DMS53 treated with DMSO at 0.1 percent for 48 hours (cell line): ENCODE data around the gene ATP2B1.

ENCODE experiments used
- DNase-seq: peaks from one replicate; lab custom pipeline; 2025; ENCODE audit not compliant: unreplicated experiment; lab: John Stamatoyannopoulos, UW

Gene ATP2B1

DNA sequence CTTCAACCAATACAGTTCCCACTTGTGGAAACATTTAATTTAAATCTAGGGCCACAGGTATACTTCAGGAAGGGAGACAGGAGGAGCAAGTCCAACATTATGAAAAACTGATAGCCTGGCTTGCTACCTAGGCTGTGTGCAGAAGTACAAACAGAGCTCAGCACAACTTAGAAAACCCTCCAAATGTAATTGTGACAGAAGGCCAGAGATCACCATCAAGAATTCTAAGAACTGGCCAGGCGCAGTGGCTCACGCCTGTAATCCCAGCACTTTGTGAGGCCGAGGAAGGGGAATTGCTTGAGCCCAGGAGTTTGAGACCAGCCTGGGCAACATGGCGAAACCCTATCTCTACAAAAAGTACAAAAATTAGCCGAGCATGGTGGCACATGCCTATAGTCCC is 14.1 kb downstream of the ATP2B1 start:
- no peak for DNase-seq

DNA sequence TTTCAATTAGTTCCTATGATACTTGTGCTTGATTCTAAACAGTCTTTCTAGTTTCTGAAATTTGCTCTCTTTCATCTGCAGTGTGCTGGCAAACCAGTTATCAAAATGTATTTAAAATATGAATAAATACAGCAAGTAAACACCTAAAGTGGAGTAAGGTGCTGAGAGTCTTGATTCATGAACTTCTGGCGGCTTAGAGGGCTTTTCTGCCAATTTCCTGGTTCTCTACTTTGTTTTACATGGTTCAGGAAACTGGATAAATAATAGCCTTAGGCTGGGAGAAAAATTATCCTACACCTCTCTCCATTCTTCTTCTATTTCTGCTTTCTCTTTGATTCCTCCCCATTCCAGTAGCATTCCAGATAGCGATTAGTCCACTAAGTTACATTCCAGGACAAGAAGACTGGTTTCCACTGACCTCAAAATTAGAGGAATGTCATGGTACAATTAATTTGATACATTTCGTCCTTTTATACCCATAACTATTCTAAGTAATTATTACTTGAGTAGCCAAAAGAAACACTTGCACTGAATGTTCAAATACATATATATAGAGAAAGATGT is 14.9 kb downstream of the ATP2B1 start:
- DNase-seq, result peak; percentile 28

DNA sequence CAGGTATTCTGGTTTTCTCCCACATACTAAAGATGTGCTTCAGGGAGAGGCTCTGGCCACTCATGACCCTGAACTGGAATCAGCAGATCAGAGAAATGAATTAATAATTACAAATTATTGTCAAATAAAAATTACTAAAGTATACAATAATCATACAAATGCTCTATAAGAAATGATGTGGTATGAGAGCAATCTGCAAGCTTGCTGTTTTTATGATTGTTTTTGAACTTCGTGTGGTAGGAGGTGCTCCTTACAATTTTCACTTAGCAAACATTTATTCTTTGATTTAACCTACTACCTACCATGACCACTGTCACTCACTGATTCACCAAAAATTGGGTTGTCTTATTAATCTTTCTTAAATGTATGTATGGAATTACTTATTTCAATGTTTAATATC is 16.2 kb downstream of the ATP2B1 start:
- DNase-seq, result no peak

DNA sequence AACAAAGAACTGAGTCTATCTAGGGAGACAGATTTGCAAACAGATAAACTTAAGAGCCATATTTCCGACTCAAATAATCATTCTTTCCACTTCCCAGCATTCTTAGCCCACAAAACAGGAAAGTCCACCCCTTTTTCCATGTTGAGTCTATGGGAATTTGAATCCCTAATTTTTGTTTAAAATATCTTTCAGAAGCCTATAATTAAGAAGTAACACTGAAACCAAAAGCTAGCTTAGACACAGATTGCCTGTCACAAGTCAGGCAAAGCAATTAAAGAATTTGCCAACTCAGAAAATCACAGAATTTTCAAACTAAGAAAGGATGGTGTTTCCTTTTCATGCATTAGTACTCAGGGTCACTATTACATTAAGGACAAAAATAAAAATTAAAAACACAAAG is 17.0 kb downstream of the ATP2B1 start:
- no peak for DNase-seq

DNA sequence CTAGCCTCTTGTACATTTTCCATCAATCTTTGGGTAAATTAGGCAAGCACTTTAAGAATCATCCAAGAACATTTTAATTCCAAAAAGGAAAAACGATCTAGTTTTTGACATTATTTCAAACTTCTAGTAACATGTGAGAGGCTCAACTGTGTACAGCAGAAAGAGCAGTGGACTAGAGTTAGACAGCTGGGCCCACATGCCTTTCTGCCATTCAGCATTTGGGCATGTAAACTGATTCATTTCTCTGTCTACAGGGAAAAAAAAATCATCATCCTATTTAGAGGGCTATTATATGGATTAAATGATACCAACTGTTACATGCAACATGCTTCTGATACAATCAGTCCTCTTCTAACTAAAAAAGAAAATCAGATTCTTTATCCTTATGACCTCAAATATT is 17.7 kb downstream of the ATP2B1 start:
- no peak for DNase-seq

DNA sequence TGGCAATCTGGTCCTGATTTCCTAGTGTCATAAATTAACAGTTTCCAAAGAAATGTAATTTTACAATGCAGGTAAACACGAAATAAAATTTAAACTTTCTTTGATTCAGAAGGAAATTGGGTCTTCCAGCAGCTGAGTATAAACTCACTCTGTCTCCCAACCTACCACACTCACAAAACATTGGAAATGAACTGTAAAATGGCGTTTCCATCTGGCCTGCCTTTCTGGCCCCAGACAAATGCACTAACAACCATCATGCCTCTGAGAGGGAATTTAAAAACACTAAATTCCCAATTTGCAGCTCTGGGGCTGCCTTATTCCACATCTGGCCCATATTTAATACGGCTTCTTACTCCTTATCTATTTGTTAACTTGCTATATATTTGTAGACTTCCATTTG is 19.3 kb downstream of the ATP2B1 start:
- DNase-seq, result no peak

DNA sequence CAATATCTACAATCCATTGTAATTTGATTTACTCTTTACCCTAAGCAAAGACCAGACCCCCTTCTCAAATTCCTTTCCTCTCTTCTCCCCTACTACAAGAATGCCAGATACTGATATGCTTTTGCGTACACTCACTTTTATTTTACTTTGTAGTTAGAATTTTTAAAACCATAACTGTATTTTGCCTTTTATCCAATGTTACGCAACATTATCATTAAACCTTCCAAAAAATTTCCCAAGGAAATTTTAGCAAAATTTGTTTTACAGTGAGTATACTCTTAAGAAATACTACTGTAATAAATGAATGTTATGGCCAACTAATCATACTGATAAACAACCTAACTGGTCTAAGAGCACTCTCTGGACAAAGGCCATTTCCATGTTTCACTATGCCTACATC is 22.3 kb downstream of the ATP2B1 start:
- no peak for DNase-seq

DNA sequence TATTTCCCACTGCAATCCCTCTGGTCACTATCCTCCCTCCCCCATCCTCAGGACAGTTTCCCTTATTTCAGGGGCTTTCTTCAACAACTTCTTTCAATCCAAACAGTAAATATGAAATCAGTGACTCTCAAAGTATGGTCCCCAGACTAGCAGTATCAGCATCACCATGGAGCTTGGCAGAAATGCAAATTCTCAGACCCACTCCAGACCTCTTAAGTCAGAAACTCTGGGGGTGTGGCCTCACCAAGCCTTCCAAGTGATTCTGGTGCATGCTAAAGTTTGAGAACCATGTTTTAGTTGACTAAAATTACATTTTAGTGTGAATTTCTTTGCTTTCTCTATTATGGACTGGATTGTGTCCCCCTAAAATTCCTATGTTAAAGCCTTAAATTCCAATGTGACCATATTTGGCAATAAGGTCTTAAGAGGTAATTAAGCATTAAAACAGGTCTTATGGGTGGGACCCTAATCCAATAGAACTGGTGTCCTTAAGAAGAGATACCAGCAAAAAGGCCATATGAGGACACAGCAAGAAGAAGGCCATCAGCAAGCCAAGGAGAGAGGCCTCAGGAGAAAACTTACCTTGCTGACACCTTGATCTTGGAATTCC is 23.2 kb downstream of the ATP2B1 start:
- no peak for DNase-seq

DNA sequence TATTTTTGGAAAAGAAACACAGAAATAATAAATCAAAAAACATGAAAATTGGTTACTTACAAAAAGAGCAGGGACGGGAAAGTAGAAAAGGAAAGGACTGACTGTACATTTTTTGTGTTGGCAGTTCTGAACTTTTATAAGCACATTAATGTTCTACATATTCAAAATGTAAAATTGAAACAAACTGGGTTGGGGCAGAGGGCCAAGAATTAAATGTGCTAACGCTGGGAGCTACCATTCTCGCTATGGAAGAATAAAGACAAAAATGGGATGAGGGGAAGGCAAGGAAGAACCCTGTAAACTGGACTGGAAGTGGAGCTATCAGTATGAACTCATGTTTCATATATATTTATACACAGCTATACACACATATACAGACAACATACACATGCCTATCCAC is 24.5 kb downstream of the ATP2B1 start:
- DNase-seq, result no peak

DNA sequence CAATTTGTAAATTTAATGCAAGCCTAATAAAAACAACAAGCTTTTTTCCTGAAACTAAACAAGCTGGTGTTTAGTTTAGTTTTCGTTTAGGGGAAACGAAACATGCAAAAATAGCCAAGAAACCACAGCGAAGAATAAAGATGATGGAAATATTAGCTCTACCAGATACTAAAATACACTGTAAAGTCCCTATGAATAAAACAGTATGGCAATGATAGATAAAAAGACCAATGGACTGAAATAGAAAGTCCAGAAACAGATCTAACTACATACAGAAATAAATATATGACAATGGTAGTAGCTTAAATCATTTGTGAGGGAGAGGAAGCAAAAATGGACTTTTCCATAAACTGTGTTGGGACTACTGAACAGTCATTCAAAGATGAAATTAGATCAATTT is 26.4 kb downstream of the ATP2B1 start:
- no peak for DNase-seq

DNA sequence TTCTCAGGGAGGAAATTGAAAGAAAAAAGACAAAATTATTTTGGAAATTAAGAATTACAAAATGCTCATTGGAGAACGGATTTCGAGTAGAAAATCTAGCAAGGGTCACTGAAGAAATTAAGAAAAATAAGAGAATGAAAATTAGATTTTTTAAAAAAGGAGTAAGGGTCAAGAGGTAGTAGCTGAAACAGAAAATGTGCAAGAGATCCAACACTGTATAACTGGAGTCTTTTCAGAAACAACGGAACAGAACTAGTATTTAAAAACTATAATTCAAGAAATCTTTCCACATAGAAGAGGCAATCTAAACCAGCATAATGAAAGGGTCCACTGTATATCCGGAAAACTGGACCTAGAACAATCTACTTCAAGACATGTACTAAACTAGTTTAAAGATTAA is 28.2 kb downstream of the ATP2B1 start:
- no peak for DNase-seq

DNA sequence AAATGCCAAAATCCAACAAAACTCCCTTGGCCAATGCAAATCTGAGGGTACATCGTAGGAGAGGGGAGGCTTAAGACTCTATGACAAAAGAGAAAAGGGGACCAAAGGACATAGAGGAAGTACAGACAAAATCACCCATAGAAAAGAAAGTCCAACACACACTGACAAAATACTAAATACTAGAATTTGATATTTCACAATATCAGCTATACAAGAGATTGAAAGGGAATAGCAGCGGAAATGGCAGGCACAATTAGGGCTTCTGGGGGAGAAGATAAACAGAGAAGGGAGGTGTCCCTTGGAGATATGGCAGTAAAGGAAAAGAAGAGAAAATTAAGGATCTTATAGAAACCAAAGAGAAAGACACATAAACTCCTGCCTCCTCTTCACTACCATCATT is 29.0 kb downstream of the ATP2B1 start:
- no peak for DNase-seq

DNA sequence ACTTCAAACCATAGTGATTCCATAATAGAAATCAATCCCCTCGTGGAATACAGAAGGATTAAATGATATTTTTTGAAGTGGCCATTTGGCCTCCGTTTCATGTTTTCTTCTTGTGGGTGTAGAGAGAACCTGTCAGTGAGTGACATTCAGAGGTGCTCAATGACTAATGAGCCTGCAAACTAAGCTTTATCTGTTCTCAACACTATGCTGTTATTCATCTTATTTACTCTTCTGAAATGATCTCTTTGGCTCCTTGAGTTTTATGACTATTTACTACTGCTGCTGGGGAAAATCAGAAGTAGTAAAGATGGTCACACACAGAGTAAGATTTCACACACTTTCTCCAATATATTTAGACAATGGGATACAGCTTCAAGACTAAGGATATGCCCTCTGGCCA is 30.4 kb downstream of the ATP2B1 start:
- DNase-seq, result no peak

DNA sequence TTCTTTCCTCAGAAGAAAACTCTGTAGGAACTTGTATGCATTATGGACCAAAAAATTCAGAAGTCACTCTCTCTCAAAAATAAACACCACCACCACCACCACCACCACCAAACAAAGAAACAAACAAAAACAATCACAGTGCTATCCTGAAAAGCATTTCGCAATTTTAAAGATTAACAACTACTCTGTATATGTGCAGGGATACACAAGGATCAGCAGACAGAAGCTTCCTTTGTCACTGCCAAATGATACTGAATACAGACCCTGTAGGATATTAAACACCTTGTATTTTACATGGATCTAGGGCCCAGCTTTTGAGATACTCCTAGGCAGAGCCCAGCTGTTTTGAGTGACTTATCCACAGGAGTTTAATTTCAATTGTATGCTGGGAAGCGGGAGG is 31.7 kb downstream of the ATP2B1 start:
- DNase-seq, result no peak

DNA sequence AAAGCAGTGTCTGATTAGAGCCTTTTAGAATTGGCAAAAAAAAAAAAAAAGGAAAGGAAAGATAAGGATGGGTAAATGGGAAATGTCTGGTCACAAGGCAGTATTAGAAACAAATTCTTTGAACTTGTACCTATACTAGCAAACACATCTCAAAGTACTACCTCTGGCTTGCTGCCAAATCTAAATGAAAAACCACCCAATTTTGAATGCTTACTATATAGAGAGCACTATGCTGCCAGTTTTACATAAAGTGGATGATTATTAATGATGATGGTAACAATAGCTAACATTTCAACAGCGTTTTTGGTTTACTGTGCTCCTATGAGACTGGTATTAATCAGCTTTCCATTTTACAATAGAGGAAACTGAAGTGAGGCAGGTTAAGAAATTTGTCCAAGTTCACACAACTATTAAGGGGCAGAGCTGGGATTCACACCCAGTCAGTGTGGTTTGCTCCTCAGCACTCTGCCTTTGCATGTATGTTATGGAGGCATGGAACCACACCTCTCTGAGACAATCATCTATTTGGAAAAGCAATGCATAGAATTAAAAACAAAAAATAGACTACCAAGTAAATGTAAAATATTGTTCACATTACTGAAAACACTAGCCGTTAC is 34.2 kb downstream of the ATP2B1 start:
- DNase-seq, result no peak

DNA sequence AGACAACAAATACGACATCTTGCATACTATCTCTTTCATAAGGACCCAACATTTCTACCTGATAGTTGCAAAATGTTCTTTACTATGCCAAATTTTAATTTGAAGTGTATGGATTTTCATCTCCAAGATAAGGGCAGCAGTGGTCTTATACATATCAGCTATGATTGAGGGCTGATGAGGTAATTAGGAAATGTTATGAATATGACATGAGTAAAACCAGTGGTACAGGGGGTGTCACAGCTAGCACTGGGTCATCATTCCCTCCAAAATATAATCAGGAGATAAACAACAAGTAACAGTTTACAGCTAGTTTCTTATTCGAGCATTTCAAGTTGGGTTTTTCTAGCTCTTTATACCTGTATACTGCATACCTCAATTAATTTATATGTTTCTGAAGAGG is 35.0 kb downstream of the ATP2B1 start:
- no peak for DNase-seq

DNA sequence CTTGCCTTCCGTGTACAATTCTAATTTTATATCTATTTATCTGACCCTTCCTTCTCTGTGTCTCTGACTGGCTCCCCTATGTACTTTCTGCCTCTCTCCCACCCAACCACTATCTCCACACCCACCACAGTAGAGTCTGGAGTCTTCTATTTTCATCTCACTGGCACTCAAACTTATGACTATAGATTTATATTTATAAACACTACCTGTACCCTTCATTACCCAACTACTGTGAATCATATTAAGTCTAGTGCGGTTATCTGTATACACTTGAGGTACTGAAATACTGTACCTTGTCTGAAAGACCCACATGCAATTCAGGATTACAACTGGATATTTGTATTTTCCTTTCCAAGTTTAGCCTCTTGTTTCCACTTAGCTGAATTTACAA is 36.1 kb downstream of the ATP2B1 start:
- no peak for DNase-seq

DNA sequence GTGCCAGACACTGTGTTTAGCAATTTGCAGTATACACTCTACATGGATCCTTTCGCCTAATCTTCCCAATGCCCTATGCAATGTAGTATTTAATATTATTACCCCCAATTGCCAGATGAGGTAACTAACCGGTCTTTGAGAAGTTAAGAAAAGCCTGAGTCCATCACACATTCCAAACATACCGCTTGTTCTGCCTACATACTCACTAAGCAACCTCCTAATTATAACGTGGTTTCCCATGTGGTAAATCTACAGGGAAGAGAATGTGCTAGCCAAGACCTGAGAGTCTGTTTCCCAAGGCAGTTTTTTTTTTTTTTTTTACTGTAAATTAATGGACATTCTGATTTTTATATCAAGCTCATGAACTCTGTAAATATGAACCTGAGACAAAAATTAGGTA is 37.2 kb downstream of the ATP2B1 start:
- DNase-seq, result no peak

DNA sequence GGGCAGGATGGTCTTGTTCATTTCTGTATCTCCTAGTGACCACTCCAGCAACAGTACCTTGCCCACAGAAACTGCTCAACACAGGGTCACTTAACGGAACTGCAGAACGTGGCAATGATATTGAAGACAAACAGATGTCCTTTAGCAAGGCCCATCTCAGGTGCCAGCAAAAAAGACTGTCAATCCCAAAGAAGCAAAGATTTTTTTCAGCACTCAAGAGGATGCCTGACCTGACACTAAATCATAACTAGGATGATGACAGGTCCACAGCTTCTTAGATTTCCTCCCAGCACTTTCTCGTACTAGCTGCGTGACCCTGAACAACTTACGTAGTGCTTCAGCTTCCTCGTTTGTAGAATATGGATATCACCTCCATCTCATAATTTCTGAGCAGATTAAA is 39.4 kb downstream of the ATP2B1 start:
- no peak for DNase-seq

DNA sequence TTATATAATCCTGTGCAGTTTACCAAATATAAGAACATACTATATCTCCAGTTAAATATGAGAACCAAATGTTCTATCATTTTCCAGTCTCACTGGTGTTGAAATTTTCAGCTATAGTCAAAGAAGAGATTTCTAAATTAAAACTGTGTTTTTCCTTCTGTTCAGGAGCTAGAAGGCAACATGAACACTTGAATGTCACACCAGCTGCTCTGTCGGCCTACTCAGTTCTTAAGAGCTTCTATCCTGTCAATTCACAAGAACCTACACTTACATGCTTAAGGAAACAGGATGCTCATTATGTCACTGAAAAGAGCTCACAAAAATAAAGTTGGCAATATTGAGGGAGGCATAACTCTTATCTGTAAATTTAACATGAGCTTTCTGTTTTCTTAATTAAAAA is 43.1 kb downstream of the ATP2B1 start:
- DNase-seq, result no peak

DNA sequence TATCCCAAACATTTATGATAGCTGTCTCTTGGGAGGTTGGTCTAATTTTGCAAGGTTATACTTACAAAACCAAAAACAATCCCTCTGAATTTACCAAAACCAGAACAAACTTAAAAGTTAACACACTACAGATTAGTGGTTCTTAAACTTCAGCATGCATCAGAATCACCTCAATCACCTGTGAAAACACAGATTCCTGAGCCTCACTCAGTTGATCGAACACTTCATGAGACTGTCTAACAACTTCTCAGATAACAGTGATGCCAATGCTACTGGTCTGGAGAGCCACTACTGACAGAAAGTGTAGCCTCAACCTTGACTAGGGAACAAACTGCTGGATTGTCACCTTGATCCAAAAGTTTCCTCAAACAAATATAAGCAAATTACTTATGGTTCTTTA is 44.2 kb downstream of the ATP2B1 start:
- DNase-seq, result no peak

DNA sequence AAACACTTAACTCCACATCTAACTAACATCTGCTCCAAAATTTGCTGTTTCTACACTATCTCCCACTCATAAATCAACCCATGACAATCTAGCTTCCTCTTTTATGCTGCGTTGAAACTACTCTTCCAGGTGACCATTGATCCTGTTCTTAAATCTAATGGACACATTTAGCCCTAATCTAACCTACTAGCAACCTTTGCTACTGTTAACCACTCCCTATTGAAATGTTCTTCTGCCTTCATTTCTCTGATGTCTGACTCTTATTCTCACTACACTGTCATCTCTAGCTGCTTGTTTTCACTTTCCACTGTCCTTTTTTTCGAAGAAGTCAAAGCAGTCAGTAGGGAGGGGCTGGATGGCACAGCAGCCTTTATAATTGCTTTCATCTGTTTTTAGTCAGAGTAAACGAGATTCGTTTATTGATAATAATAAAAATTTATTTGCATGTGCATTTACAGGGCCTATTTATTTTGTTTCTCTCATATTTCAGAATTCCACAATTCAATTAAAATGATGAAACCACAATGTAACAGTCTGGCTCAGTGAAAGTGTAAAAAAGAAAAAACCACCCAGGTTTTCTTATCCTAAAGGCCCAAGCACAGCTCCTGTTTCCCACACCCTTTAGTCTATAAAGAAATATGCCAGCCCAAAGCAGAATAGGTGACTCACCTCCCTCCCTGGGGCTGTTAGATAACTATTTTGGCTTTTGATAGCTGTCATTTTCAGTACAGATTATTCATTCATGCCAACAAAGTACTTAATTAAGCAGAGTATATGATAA is 44.9 kb downstream of the ATP2B1 start:
- no peak for DNase-seq
